SK-N-SH (cell line): ENCODE data around the gene CCDC9. TPM values are rescaled to one million over a fixed set of nuclear protein-coding genes. Genes with fewer than 3 reads are reported as not detected.
"Not testable (repeated sequence)": the region's sequence is repeated elsewhere in the genome, so short reads cannot be mapped to it uniquely, and the experiment has no call there.

Source experiments
- CTCF ChIA-PET: fragments of 300-600, 350-600 bp; formaldehyde crosslinking; extraction: SDS; loops from one replicate; lab custom pipeline; 2021; lab: Yijun Ruan, JAX
- POLR2A ChIA-PET: fragments of 350-600 bp; sonication (Branson Sonifier 250); formaldehyde crosslinking; extraction: SDS; loops from one replicate; lab custom pipeline; 2020; ENCODE audit warnings: antibody characterized with exemption, inconsistent platforms; lab: Yijun Ruan, JAX
- DNase-seq: peaks from one replicate; pipeline ENCODE4 v3.0.0; 2012
- H2AFZ ChIP-seq: fragments of 200-600 bp; sonication (generic); 2 replicates; pipeline ENCODE4 v1.8.1; 2016; ENCODE audit warnings: antibody characterized with exemption, mild to moderate bottlenecking, low read depth
- H3F3A ChIP-seq: fragments of 200-600 bp; sonication (generic); replicated peaks from 2 replicates; pipeline ENCODE3; 2016; ENCODE audit warnings: antibody characterized with exemption, mild to moderate bottlenecking; ENCODE audit not compliant: insufficient read depth
- H3K27ac ChIP-seq, 2 experiments: fragments of 200-500 bp in 1 of 2; fragments of 200-600 bp in 1 of 2; sonication (Bioruptor generic) in 1 of 2; sonication (generic), shearing (Covaris generic) in 1 of 2; 2 replicates each; pipeline versions ENCODE4 v1.5.1 to v1.6.1; 2014 to 2016; ENCODE audit warnings: low read depth in 2 of 2, inconsistent platforms in 1 of 2, low read length in 1 of 2, mild to moderate bottlenecking in 1 of 2, mixed read lengths in 1 of 2
- H3K27me3 ChIP-seq: fragments of 200-600 bp; sonication (generic), shearing (Covaris generic); 2 replicates; pipeline ENCODE4 v1.6.1; 2016; ENCODE audit warnings: mixed run types; ENCODE audit not compliant: insufficient read depth
- H3K36me3 ChIP-seq, 2 experiments: fragments of 200-500 bp in 1 of 2; fragments of 200-600 bp in 1 of 2; sonication (Bioruptor generic) in 1 of 2; sonication (generic) in 1 of 2; replicated peaks in 1 of 2; 2 replicates each; pipeline versions ENCODE3 to v1.5.1; 2014 to 2016; ENCODE audit warnings: low read length in 1 of 2, mild to moderate bottlenecking in 1 of 2; ENCODE audit not compliant: insufficient read depth in 2 of 2, control insufficient read depth in 1 of 2
- H3K4me1 ChIP-seq, 2 experiments: fragments of 200-500 bp in 1 of 2; fragments of 200-600 bp in 1 of 2; sonication (Bioruptor generic) in 1 of 2; sonication (generic), shearing (Covaris generic) in 1 of 2; 2 replicates each; pipeline versions ENCODE4 v1.5.1 to v1.6.1; 2014 to 2016; ENCODE audit warnings: low read depth in 1 of 2, low read length in 1 of 2, mixed run types in 1 of 2; ENCODE audit not compliant: insufficient read depth in 2 of 2, control insufficient read depth in 1 of 2
- H3K4me2 ChIP-seq: fragments of 200-600 bp; sonication (generic), shearing (Covaris generic); 2 replicates; pipeline ENCODE4 v1.6.1; 2017; ENCODE audit warnings: mixed run types
- H3K4me3 ChIP-seq, 2 experiments: fragments of 200-500 bp in 1 of 2; fragments of 200-600 bp in 1 of 2; sonication (Bioruptor generic) in 1 of 2; sonication (generic), shearing (Covaris generic) in 1 of 2; 2 replicates each; pipeline versions ENCODE4 v1.5.1 to v1.8.1; 2014 to 2016; ENCODE audit warnings: low read depth in 2 of 2, inconsistent platforms in 1 of 2, low read length in 1 of 2, mild to moderate bottlenecking in 1 of 2, mixed read lengths in 1 of 2, moderate library complexity in 1 of 2
- H3K79me2 ChIP-seq: fragments of 200-600 bp; sonication (generic); 2 replicates; pipeline ENCODE4 v1.8.1; 2017; ENCODE audit warnings: mild to moderate bottlenecking; ENCODE audit not compliant: insufficient read depth
- H3K9ac ChIP-seq: fragments of 200-600 bp; sonication (generic); 2 replicates; pipeline ENCODE4 v1.6.1; 2017; ENCODE audit warnings: mixed run types
- H3K9me2 ChIP-seq: fragments of 200-600 bp; sonication (generic); 2 replicates; pipeline ENCODE4 v1.6.1; 2017; ENCODE audit warnings: mixed run types
- H3K9me3 ChIP-seq: fragments of 200-600 bp; sonication (generic); 2 replicates; pipeline ENCODE4 v1.6.1; 2017; ENCODE audit warnings: mixed run types, mild to moderate bottlenecking, moderate library complexity
- H4K20me1 ChIP-seq: fragments of 200-600 bp; sonication (generic); 2 replicates; pipeline ENCODE4 v1.6.1; 2017; ENCODE audit warnings: mild to moderate bottlenecking, mixed run types; ENCODE audit not compliant: insufficient read depth
- FOSL2 ChIP-seq: IDR thresholded peaks from 2 replicates; pipeline ENCODE4 v1.4.0; 2012; ENCODE audit warnings: low read depth, mild to moderate bottlenecking, moderate library complexity, borderline replicate concordance
- MXI1 ChIP-seq: IDR thresholded peaks from 2 replicates; pipeline ENCODE4 v1.6.1; 2012; ENCODE audit warnings: mild to moderate bottlenecking, low read depth, low read length, improper control_type of control experiment
- RAD21 ChIP-seq: IDR thresholded peaks from 2 replicates; pipeline ENCODE4 v1.6.1; 2012; ENCODE audit warnings: mild to moderate bottlenecking, low read length
- USF2 ChIP-seq: fragments of 150-350 bp; IDR thresholded peaks from 2 replicates; pipeline ENCODE4 v1.6.1; 2017; ENCODE audit warnings: antibody characterized with exemption, low read length, low read depth, borderline replicate concordance
- WGBS: methylation state at CpG from one replicate; pipeline ENCODE4 v1.1.6; 2017; ENCODE audit warnings: low lambda C conversion rate; 5-methylcytosine and 5-hydroxymethylcytosine counted together
- polyA plus RNA-seq, 3 experiments: library from polyadenylated mRNA; depleted of rRNA; stranded (reverse); fragments of >200 nt; gene quantifications; 2 replicates each; pipeline ENCODE4 v1.2.3, GENCODE V29; 2012

The CCDC9 gene
- polyA plus RNA-seq, 1 of the 3 experiments (the other 2 are of a cell fraction): 12.4 TPM

GRCh38 chr19:47274891-47275761, 18.8 kb downstream of the CCDC9 start:
- peak; percentile 60 for DNase-seq
- Histone ChIP-seq H3K27me3 (no peaks in the 10 kb centered on the region), H3K4me1 (peaks cover 10 to 18% of the 10 kb centered on the region in 2 experiments; a peak in 3 of 4 replicates), H3K9ac (peak overlapping the region; percentile 59), H3K4me3 (peak overlapping the region; percentile 53 to 56), H3K4me2 (peak overlapping the region; percentile 82), H3K27ac (peak overlapping the region in 1 of 2 experiments; percentile 39; a peak in 3 of 4 replicates), H4K20me1 (no peaks in the 10 kb centered on the region; the same call in 1 of the 2 replicates), H3K79me2 (no peaks in the 10 kb centered on the region), H3F3A (peaks cover 28% of the 10 kb centered on the region), H3K9me3 (no peaks in the 10 kb centered on the region), H3K9me2 (no peaks in the 10 kb centered on the region), H3K36me3 (peaks cover 11 to 13% of the 10 kb centered on the region in 2 experiments), H2AFZ (no peak overlapping the region)
- 10% methylated on average over 31 of the region's 82 CpGs for WGBS
- TF ChIP-seq MXI1 (peak; percentile 36; the same call in 1 of the 2 replicates), RAD21 (no peak)
- ChIA-PET POLR2A (interaction anchor here (0.6 to 2.6 kb wide), 3 partner anchors 18 to 444 kb away, joined by 3 to 18 read pairs (median 4); partner anchors contain the start of gene CCDC9), CTCF (interaction anchor here (0.7 to 3.7 kb wide), 11 partner anchors 9 to 424 kb away, joined by 3 to 34 read pairs (median 5); partner anchors contain the start of gene DHX34)

- Histone ChIP-seq H3K4me1 (peaks cover 10 to 18% of the 10 kb centered on the region in 2 experiments; a peak in 3 of 4 replicates), H2AFZ (no peak overlapping the region), H3K9me3 (no peaks in the 10 kb centered on the region), H3K4me2 (peak overlapping the region; percentile 82), H3K36me3 (peaks cover 6 to 8% of the 10 kb centered on the region in 2 experiments), H4K20me1 (no peaks in the 10 kb centered on the region; the same call in 1 of the 2 replicates), H3K27me3 (no peaks in the 10 kb centered on the region), H3F3A (peaks cover 28% of the 10 kb centered on the region), H3K4me3 (peak overlapping the region in 1 of 2 experiments; percentile 56; a peak in 2 of 4 replicates), H3K27ac (peak overlapping the region in 1 of 2 experiments; percentile 39; a peak in 2 of 4 replicates), H3K79me2 (no peaks in the 10 kb centered on the region), H3K9me2 (no peaks in the 10 kb centered on the region), H3K9ac (peak overlapping the region; percentile 59; the same call in 1 of the 2 replicates)
- DNase-seq: no peak
- ChIA-PET POLR2A (interaction anchor here (2.6 kb wide), 1 partner anchor 19 kb away, joined by 18 read pairs; the partner anchor contains the start of gene CCDC9), CTCF (interaction anchor here (0.7 to 3.7 kb wide), 10 partner anchors 9 to 423 kb away, joined by 3 to 34 read pairs (median 5); partner anchors contain the start of gene DHX34)
- 73% methylated on average over 10 of the region's 13 CpGs for WGBS
- TF ChIP-seq FOSL2 (no peak), USF2 (no peak), RAD21 (no peak)
These were observed 19.6 kb downstream of the CCDC9 start for GRCh38 chr19:47275791-47276461.

GRCh38 chr19:47276513-47276912, 20.2 kb downstream of the CCDC9 start:
- not testable (repeated sequence) for H3K4me3 ChIP-seq, H3K9ac ChIP-seq, H2AFZ ChIP-seq, DNase-seq, H3K27ac ChIP-seq, H3K9me3 ChIP-seq, H3K79me2 ChIP-seq, H3K9me2 ChIP-seq, H3K27me3 ChIP-seq, H3K36me3 ChIP-seq, H4K20me1 ChIP-seq, H3K4me2 ChIP-seq
- 94% methylated on average over 3 of the region's 3 CpGs for WGBS
- H3F3A ChIP-seq: peaks cover 28% of the 10 kb centered on the region
- POLR2A ChIA-PET: interaction anchor here (2.6 kb wide), 1 partner anchor 20 kb away, joined by 18 read pairs; the partner anchor contains the start of gene CCDC9
- CTCF ChIA-PET: interaction anchor here (0.9 to 3.7 kb wide), 5 partner anchors 8 to 115 kb away, joined by 3 to 34 read pairs (median 14); partner anchors contain the start of gene DHX34
- peaks cover 10 to 18% of the 10 kb centered on the region in 2 experiments; a peak in 3 of 4 replicates for H3K4me1 ChIP-seq
